ENCODE measurements around the gene PHF23. TPM values are rescaled to one million over a fixed set of nuclear protein-coding genes. Genes with fewer than 3 reads are reported as not detected.
A peak's percentile ranks its signal among the peaks of the same experiment; 100 is the strongest.

Gene PHF23
- total and polyA plus RNA-seq, 9 of the 15 experiments (the other 6 are each of a cell fraction or from before 2014, with no cell fraction given): 7.4 to 87.5 (median 33.7) TPM

DNA sequence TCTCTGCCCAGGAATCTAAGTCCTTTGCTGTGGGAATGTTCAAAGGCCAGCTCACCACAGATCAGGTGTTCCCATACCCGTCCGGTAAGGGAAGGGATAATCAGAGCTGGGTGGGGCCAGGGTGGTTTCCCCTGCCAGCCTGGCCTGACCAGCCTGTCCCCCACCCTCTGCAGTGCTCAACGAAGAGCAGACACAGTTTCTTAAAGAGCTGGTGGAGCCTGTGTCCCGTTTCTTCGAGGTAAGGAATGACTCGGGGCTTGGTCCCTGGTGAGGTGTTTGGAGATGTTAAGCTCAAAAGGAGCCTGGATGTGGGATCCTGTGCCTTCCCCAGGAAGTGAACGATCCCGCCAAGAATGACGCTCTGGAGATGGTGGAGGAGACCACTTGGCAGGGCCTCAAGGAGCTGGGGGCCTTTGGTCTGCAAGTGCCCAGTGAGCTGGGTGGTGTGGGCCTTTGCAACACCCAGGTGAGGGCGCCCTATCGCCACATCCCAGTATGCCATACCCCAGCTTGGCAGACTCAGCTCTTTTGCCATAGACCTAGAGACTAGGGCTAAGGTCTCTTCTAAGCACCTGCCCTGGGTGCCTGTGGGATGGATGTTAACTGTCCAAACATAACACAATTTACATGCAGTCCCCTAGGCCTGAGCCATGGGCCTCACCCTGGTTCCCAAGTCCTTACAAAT lies 18.5 kb downstream of the PHF23 start (continued):
- TF ChIP-seq, protein P1, sequence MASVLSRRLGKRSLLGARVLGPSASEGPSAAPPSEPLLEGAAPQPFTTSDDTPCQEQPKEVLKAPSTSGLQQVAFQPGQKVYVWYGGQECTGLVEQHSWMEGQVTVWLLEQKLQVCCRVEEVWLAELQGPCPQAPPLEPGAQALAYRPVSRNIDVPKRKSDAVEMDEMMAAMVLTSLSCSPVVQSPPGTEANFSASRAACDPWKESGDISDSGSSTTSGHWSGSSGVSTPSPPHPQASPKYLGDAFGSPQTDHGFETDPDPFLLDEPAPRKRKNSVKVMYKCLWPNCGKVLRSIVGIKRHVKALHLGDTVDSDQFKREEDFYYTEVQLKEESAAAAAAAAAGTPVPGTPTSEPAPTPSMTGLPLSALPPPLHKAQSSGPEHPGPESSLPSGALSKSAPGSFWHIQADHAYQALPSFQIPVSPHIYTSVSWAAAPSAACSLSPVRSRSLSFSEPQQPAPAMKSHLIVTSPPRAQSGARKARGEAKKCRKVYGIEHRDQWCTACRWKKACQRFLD (CRISPR knock-in tag; IDR thresholded peaks at IDR 0.05): 0 out of 2 replicates have a peak, but pooled peaks have one; percentile 32
- peak; percentile 17; the same call in 1 of the 2 replicates for TF ChIP-seq C11orf30 (IDR thresholded peaks at IDR 0.05; ENCODE audit: low read depth)
- no peak for TF ChIP-seq U2AF1 (optimal IDR thresholded peaks at IDR 0.05; ENCODE audit: low read depth, low read length)
- TF ChIP-seq CSDE1 (IDR thresholded peaks at IDR 0.05): no peak
- TF ChIP-seq ZNF778 (CRISPR knock-in tag; IDR thresholded peaks at IDR 0.05): no peak
- TF ChIP-seq NR4A1 (CRISPR knock-in tag; IDR thresholded peaks at IDR 0.05): no peak
- no peak for TF ChIP-seq NR4A1 (tag; IDR thresholded peaks at IDR 0.05)
- no peak for TF ChIP-seq SMARCE1 (IDR thresholded peaks at IDR 0.05)
- no peak for TF ChIP-seq ZNF354B (CRISPR knock-in tag; IDR thresholded peaks at IDR 0.05)
- TF ChIP-seq NCOA4 (IDR thresholded peaks at IDR 0.05; ENCODE audit: partially characterized antibody): no peak
- TF ChIP-seq, protein P2, sequence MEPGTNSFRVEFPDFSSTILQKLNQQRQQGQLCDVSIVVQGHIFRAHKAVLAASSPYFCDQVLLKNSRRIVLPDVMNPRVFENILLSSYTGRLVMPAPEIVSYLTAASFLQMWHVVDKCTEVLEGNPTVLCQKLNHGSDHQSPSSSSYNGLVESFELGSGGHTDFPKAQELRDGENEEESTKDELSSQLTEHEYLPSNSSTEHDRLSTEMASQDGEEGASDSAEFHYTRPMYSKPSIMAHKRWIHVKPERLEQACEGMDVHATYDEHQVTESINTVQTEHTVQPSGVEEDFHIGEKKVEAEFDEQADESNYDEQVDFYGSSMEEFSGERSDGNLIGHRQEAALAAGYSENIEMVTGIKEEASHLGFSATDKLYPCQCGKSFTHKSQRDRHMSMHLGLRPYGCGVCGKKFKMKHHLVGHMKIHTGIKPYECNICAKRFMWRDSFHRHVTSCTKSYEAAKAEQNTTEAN (CRISPR knock-in tag; IDR thresholded peaks at IDR 0.05): no peak
- no peak for TF ChIP-seq HDAC1 (IDR thresholded peaks at IDR 0.05)
- TF ChIP-seq KAT7 (CRISPR knock-in tag; IDR thresholded peaks at IDR 0.05; ENCODE audit: borderline replicate concordance): no peak
- no peak for TF ChIP-seq SREBF2 (CRISPR knock-in tag; IDR thresholded peaks at IDR 0.05)
- no peak for TF ChIP-seq ZNF124 (CRISPR knock-in tag; IDR thresholded peaks at IDR 0.05)
- no peak for TF ChIP-seq ZNF311 (CRISPR knock-in tag; IDR thresholded peaks at IDR 0.05)
- TF ChIP-seq ELF1 (tag; IDR thresholded peaks at IDR 0.05): no peak
- TF ChIP-seq FOXJ2 (tag; IDR thresholded peaks at IDR 0.05): no peak
- TF ChIP-seq, protein P3, sequence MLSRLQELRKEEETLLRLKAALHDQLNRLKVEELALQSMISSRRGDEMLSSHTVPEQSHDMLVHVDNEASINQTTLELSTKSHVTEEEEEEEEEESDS (CRISPR knock-in tag; IDR thresholded peaks at IDR 0.05): no peak
- TF ChIP-seq, protein P4, sequence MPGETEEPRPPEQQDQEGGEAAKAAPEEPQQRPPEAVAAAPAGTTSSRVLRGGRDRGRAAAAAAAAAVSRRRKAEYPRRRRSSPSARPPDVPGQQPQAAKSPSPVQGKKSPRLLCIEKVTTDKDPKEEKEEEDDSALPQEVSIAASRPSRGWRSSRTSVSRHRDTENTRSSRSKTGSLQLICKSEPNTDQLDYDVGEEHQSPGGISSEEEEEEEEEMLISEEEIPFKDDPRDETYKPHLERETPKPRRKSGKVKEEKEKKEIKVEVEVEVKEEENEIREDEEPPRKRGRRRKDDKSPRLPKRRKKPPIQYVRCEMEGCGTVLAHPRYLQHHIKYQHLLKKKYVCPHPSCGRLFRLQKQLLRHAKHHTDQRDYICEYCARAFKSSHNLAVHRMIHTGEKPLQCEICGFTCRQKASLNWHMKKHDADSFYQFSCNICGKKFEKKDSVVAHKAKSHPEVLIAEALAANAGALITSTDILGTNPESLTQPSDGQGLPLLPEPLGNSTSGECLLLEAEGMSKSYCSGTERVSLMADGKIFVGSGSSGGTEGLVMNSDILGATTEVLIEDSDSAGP (CRISPR knock-in tag; IDR thresholded peaks at IDR 0.05): no peak
- TF ChIP-seq BRD4 (IDR thresholded peaks at IDR 0.05): no peak
- no peak for TF ChIP-seq ZEB2 (IDR thresholded peaks at IDR 0.05)
- TF ChIP-seq ILK (tag; IDR thresholded peaks at IDR 0.05; ENCODE audit: borderline replicate concordance, low read depth): no peak
- TF ChIP-seq, protein P5, sequence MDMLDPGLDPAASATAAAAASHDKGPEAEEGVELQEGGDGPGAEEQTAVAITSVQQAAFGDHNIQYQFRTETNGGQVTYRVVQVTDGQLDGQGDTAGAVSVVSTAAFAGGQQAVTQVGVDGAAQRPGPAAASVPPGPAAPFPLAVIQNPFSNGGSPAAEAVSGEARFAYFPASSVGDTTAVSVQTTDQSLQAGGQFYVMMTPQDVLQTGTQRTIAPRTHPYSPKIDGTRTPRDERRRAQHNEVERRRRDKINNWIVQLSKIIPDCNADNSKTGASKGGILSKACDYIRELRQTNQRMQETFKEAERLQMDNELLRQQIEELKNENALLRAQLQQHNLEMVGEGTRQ (CRISPR knock-in tag; IDR thresholded peaks at IDR 0.05): no peak

Measured in K562 (cell line).